ENCODE data around the gene EIF4EBP3. TPM values are rescaled to one million over a fixed set of nuclear protein-coding genes. Genes with fewer than 3 reads are reported as not detected.

The EIF4EBP3 gene
- total and polyA plus RNA-seq, 2 donors (not counting 3 experiments of a cell fraction or from before 2014, with no cell fraction given), result 3.7 to 7.6 TPM

GRCh38 chr5:140524003-140524402 is 23.5 kb upstream of the EIF4EBP3 start:
- dilution Hi-C loops (cut with MboI; ENCODE audit: extremely low pct_ligation_motif_present, low sequenced_read_pairs) (no loop called here), intact Hi-C loops (cut with micrococcal nuclease) (no loop called here)
- FAIRE-seq (no peak), DNase-seq (ENCODE audit: low read depth, low spot score) (no peak)
- Histone ChIP-seq H3K9me1 (replicated peaks; ENCODE audit: control insufficient read depth, extremely low read depth, insufficient read depth, low read length) (no peaks in the 10 kb centered on the region), H3K4me3 (replicated peaks in 1 of 3; ENCODE audit: insufficient read depth in 1 of 3, low read depth in 1 of 3, low read length in 3 of 3) (no peak overlapping the region), H3K4me2 (ENCODE audit: insufficient read depth, low read length) (no peak overlapping the region), H3K27me3 (ENCODE audit: control insufficient read depth in 2 of 2, insufficient read depth in 2 of 2, low read length in 2 of 2) (no peaks in the 10 kb centered on the region), H3K9ac (replicated peaks; ENCODE audit: extremely low read depth, insufficient read depth, low read length) (no peak overlapping the region), H3K27ac (ENCODE audit: insufficient read depth, low read depth, low read length) (no peak overlapping the region), H4K20me1 (replicated peaks; ENCODE audit: control insufficient read depth, extremely low read depth, insufficient read depth, low read length) (no peaks in the 10 kb centered on the region), H3K4me1 (ENCODE audit: control insufficient read depth, extremely low read depth, insufficient read depth, low read length) (no peaks in the 10 kb centered on the region), H3K79me2 (ENCODE audit: control insufficient read depth, insufficient read depth, low read length) (no peaks in the 10 kb centered on the region), H3K36me3 (ENCODE audit: control insufficient read depth in 2 of 2, extremely low read depth in 1 of 2, insufficient read depth in 2 of 2, low read length in 2 of 2) (peaks cover 15 to 24% of the 10 kb centered on the region in 2 experiments), H2AFZ (ENCODE audit: low read depth, low read length) (no peak overlapping the region), H3K9me3 (replicated peaks; ENCODE audit: control insufficient read depth, insufficient read depth, low read length) (no peaks in the 10 kb centered on the region)
- TF ChIP-seq, protein P1, sequence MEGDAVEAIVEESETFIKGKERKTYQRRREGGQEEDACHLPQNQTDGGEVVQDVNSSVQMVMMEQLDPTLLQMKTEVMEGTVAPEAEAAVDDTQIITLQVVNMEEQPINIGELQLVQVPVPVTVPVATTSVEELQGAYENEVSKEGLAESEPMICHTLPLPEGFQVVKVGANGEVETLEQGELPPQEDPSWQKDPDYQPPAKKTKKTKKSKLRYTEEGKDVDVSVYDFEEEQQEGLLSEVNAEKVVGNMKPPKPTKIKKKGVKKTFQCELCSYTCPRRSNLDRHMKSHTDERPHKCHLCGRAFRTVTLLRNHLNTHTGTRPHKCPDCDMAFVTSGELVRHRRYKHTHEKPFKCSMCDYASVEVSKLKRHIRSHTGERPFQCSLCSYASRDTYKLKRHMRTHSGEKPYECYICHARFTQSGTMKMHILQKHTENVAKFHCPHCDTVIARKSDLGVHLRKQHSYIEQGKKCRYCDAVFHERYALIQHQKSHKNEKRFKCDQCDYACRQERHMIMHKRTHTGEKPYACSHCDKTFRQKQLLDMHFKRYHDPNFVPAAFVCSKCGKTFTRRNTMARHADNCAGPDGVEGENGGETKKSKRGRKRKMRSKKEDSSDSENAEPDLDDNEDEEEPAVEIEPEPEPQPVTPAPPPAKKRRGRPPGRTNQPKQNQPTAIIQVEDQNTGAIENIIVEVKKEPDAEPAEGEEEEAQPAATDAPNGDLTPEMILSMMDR (IDR thresholded peaks at IDR 0.05; ENCODE audit: extremely low read depth in 1 of 2, insufficient read depth in 1 of 2, low read depth in 1 of 2, low read length in 2 of 2), result no peak
- TF ChIP-seq JUN (IDR thresholded peaks at IDR 0.05; ENCODE audit: borderline replicate concordance, insufficient read depth, insufficient read length, low read depth), result no peak
- POLR2A ChIA-PET, result no interaction called here
- no TSS peak for BruUV-seq (replicated peaks)
- CTCF ChIA-PET, result interaction anchor here (1.0 kb wide), 1 partner anchor 30 kb away, joined by 3 read pairs; no protein-coding TSS in a partner anchor

DNA sequence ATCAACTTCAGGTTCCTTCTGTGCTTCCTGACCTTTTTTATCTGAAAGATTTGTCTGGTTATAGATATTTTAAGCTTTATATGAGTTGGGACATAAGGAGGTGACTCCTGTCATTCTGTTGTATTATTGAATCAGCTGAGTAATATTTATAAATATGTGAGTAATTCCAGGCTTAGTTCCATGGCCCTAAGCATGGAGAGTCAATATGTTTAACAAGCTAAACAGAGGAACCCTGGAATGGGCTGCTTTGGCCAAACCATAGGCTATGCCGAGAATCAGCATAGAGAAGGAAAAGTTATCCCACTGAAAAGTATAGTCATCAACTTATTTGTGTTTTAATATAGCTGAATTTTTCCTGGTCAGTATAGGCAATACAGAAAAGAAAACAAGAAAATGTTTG is 7.2 kb upstream of the EIF4EBP3 start:
- Histone ChIP-seq H3K4me2 (ENCODE audit: insufficient read depth, low read length) (no peak overlapping the region), H4K20me1 (replicated peaks; ENCODE audit: control insufficient read depth, extremely low read depth, insufficient read depth, low read length) (no peaks in the 10 kb centered on the region), H3K79me2 (ENCODE audit: control insufficient read depth, insufficient read depth, low read length) (no peaks in the 10 kb centered on the region), H2AFZ (ENCODE audit: low read depth, low read length) (no peak overlapping the region), H3K27me3 (ENCODE audit: control insufficient read depth in 2 of 2, insufficient read depth in 2 of 2, low read length in 2 of 2) (no peaks in the 10 kb centered on the region), H3K4me1 (ENCODE audit: control insufficient read depth, extremely low read depth, insufficient read depth, low read length) (peaks cover 7% of the 10 kb centered on the region), H3K9ac (replicated peaks; ENCODE audit: extremely low read depth, insufficient read depth, low read length) (no peak overlapping the region), H3K9me3 (replicated peaks; ENCODE audit: control insufficient read depth, insufficient read depth, low read length) (no peaks in the 10 kb centered on the region), H3K4me3 (replicated peaks in 1 of 3; ENCODE audit: insufficient read depth in 1 of 3, low read depth in 1 of 3, low read length in 3 of 3) (no peak overlapping the region), H3K27ac (ENCODE audit: insufficient read depth, low read depth, low read length) (no peak overlapping the region), H3K36me3 (ENCODE audit: control insufficient read depth in 2 of 2, extremely low read depth in 1 of 2, insufficient read depth in 2 of 2, low read length in 2 of 2) (peaks cover 11 to 19% of the 10 kb centered on the region in 2 experiments), H3K9me1 (replicated peaks; ENCODE audit: control insufficient read depth, extremely low read depth, insufficient read depth, low read length) (peaks cover 2% of the 10 kb centered on the region)
- FAIRE-seq (no peak), DNase-seq (ENCODE audit: low read depth, low spot score) (no peak)
- dilution Hi-C loops (cut with MboI; ENCODE audit: extremely low pct_ligation_motif_present, low sequenced_read_pairs) (no loop called here), intact Hi-C loops (cut with micrococcal nuclease) (no loop called here)
- CTCF ChIA-PET, result interaction anchor here (0.7 to 1.4 kb wide), 4 partner anchors 12 to 188 kb away, joined by 3 to 4 read pairs (median 4); partner anchors contain the start of gene TMCO6
- no TSS peak for BruUV-seq (replicated peaks)
- TF ChIP-seq, protein P1 (IDR thresholded peaks at IDR 0.05; ENCODE audit: extremely low read depth in 1 of 2, insufficient read depth in 1 of 2, low read depth in 1 of 2, low read length in 2 of 2), result no peak
- TF ChIP-seq FOS (IDR thresholded peaks at IDR 0.05; ENCODE audit: borderline replicate concordance, insufficient read depth, low read length), result no peak
- POLR2A ChIA-PET, result no interaction called here

Data from endothelial cell of umbilical vein (primary cell).